HG03095 (cell line): ENCODE results near the gene CHD2.

ENCODE experiments used
- ATAC-seq: cut with Tn5 transposase; IDR thresholded peaks from one replicate; pipeline ENCODE4 v1.9.1; 2021; ENCODE audit warnings: moderate library complexity; ENCODE audit not compliant: unreplicated experiment

Gene CHD2

GRCh38 chr15:92958105-92958504 lies 58.0 kb downstream of the CHD2 start:
- ATAC-seq = no peak

- no peak for ATAC-seq
Measured at GRCh38 chr15:92959219-92959618, 59.1 kb downstream of the CHD2 start.

GRCh38 chr15:92960996-92961681 lies 61.0 kb downstream of the CHD2 start:
- no peak for ATAC-seq

GRCh38 chr15:92962914-92963313 lies 62.8 kb downstream of the CHD2 start:
- ATAC-seq = no peak

- no peak for ATAC-seq
Measured at GRCh38 chr15:92963794-92964193, 63.7 kb downstream of the CHD2 start.

- ATAC-seq = no peak
Measured at GRCh38 chr15:92968926-92969651, 69.0 kb downstream of the CHD2 start.

GRCh38 chr15:92970656-92971055 lies 70.5 kb downstream of the CHD2 start:
- no peak for ATAC-seq

- ATAC-seq = no peak
Measured at GRCh38 chr15:92971081-92971480, 71.0 kb downstream of the CHD2 start.

- ATAC-seq = no peak
Measured at GRCh38 chr15:92971713-92972112, 71.6 kb downstream of the CHD2 start.

GRCh38 chr15:92974183-92974915 lies 74.2 kb downstream of the CHD2 start:
- no peak for ATAC-seq

GRCh38 chr15:92979011-92979701 lies 79.0 kb downstream of the CHD2 start:
- ATAC-seq = no peak

- ATAC-seq = no peak
Measured at GRCh38 chr15:92981333-92981732, 81.2 kb downstream of the CHD2 start.

GRCh38 chr15:92984161-92984560 lies 84.0 kb downstream of the CHD2 start:
- ATAC-seq = no peak

- no peak for ATAC-seq
Measured at GRCh38 chr15:92989470-92989869, 89.3 kb downstream of the CHD2 start.

GRCh38 chr15:92990031-92990430 lies 89.9 kb downstream of the CHD2 start:
- ATAC-seq = no peak

GRCh38 chr15:92992720-92993119 lies 92.6 kb downstream of the CHD2 start:
- ATAC-seq = no peak

GRCh38 chr15:92997821-92998220 lies 97.7 kb downstream of the CHD2 start:
- no peak for ATAC-seq

- no peak for ATAC-seq
Measured at GRCh38 chr15:93001156-93001555, 101.0 kb downstream of the CHD2 start.

- ATAC-seq = no peak
Measured at GRCh38 chr15:93001881-93002280, 101.8 kb downstream of the CHD2 start.

GRCh38 chr15:93005133-93005532 lies 105.0 kb downstream of the CHD2 start:
- no peak for ATAC-seq

GRCh38 chr15:93007994-93008393 lies 107.9 kb downstream of the CHD2 start:
- ATAC-seq = no peak
